CD1c-positive myeloid dendritic cell (primary cell): Measurements from ENCODE around the gene DYTN.

ENCODE experiments used
- DNase-seq: peaks from one replicate; pipeline ENCODE4 v3.0.0-alpha.2; 2016; ENCODE audit errors: extremely low spot score

Gene DYTN

GRCh38 chr2:206615417-206616089 is 102.6 kb downstream of the DYTN start:
- no peak for DNase-seq

GRCh38 chr2:206614811-206615210 is 103.4 kb downstream of the DYTN start:
- DNase-seq: no peak

- no peak for DNase-seq
Measured at GRCh38 chr2:206611736-206612135, 106.5 kb downstream of the DYTN start.

GRCh38 chr2:206611191-206611590 is 107.0 kb downstream of the DYTN start:
- no peak for DNase-seq

- DNase-seq: no peak
Measured at GRCh38 chr2:206610451-206610850, 107.7 kb downstream of the DYTN start.

- no peak for DNase-seq
Measured at GRCh38 chr2:206603243-206603642, 115.0 kb downstream of the DYTN start.
